HepG2 (cell line): ENCODE measurements around the gene MTX1. TPM values are rescaled to one million over a fixed set of nuclear protein-coding genes. Genes with fewer than 3 reads are reported as not detected.

ENCODE experiments used
- ATF5 ChIP-seq: sonication (generic); formaldehyde crosslinking; IDR thresholded peaks from 2 replicates; pipeline ENCODE4 v1.4.0; 2020; ENCODE audit warnings: mild to moderate bottlenecking, low read depth, missing genetic modification reagents
- CENPT ChIP-seq: sonication (generic); formaldehyde crosslinking; IDR thresholded peaks from 2 replicates; pipeline ENCODE4 v1.8.0; 2022; ENCODE audit warnings: low read depth, mild to moderate bottlenecking, moderate library complexity, missing genetic modification reagents
- GABPA ChIP-seq, 2 experiments: IDR thresholded peaks; 2 replicates each; pipeline ENCODE4 v1.6.1; 2011 to 2016; ENCODE audit warnings: low read depth in 2 of 2, low read length in 1 of 2, missing biosample characterization in 1 of 2, missing genetic modification characterization in 1 of 2
- HDAC2 ChIP-seq: sonication (generic); formaldehyde crosslinking; IDR thresholded peaks from 2 replicates; pipeline ENCODE4 v1.4.0; 2020; ENCODE audit warnings: missing genetic modification reagents
- IKZF1 ChIP-seq: fragments of 450-650 bp; IDR thresholded peaks from 2 replicates; pipeline ENCODE4 v1.7.1; 2016
- NFATC3 ChIP-seq: sonication (generic); formaldehyde crosslinking; IDR thresholded peaks from 2 replicates; pipeline ENCODE4 v1.5.1; 2020; ENCODE audit warnings: mild to moderate bottlenecking, missing genetic modification reagents
- SAP130 ChIP-seq: IDR thresholded peaks from 2 replicates; pipeline ENCODE4 v1.6.1; 2016; ENCODE audit warnings: low read depth
- TIGD3 ChIP-seq: sonication (generic); formaldehyde crosslinking; IDR thresholded peaks from 2 replicates; pipeline ENCODE4 v1.5.1; 2020; ENCODE audit warnings: mild to moderate bottlenecking, missing genetic modification reagents, borderline replicate concordance
- TP53 ChIP-seq: sonication (generic); formaldehyde crosslinking; conservative IDR thresholded peaks from 2 replicates; pipeline ENCODE4 v1.4.0; 2020; ENCODE audit warnings: missing genetic modification reagents
- ZFP36 ChIP-seq: fragments of 150-350 bp; IDR thresholded peaks from 2 replicates; pipeline ENCODE4 v1.6.1; 2018; ENCODE audit warnings: borderline replicate concordance, low read length, low read depth; ENCODE audit not compliant: partially characterized antibody
- ZHX2 ChIP-seq, 2 experiments: sonication (generic) in 1 of 2; formaldehyde crosslinking in 1 of 2; IDR thresholded peaks; 2 replicates each; pipeline versions ENCODE4 v1.6.1 to v1.9.0; 2014 to 2022; ENCODE audit warnings: antibody characterized with exemption in 1 of 2, borderline replicate concordance in 1 of 2, inconsistent platforms in 1 of 2, low read depth in 1 of 2, missing genetic modification reagents in 1 of 2
- ZNF12 ChIP-seq: sonication (generic); formaldehyde crosslinking; IDR thresholded peaks from 2 replicates; pipeline ENCODE4 v1.5.0; 2020; ENCODE audit warnings: missing genetic modification reagents
- ZNF432 ChIP-seq: sonication (generic); formaldehyde crosslinking; IDR thresholded peaks from 2 replicates; pipeline ENCODE4 v1.5.0; 2020; ENCODE audit warnings: missing genetic modification reagents, mild to moderate bottlenecking, borderline replicate concordance
- ZNF576 ChIP-seq: sonication (generic); formaldehyde crosslinking; IDR thresholded peaks from 2 replicates; pipeline ENCODE4 v1.4.0; 2020; ENCODE audit warnings: mild to moderate bottlenecking, missing genetic modification reagents
- ZNF768 ChIP-seq: sonication (generic); formaldehyde crosslinking; IDR thresholded peaks from 2 replicates; pipeline ENCODE4 v1.4.0; 2020; ENCODE audit warnings: missing genetic modification reagents
- ZNF891 ChIP-seq: sonication (generic); formaldehyde crosslinking; IDR thresholded peaks from 2 replicates; pipeline ENCODE4 v1.5.0; 2020; ENCODE audit warnings: mild to moderate bottlenecking, missing genetic modification reagents
- ZSCAN25 ChIP-seq: sonication (generic); formaldehyde crosslinking; IDR thresholded peaks from 2 replicates; pipeline ENCODE4 v1.8.0; 2022; ENCODE audit warnings: mild to moderate bottlenecking, missing genetic modification reagents
- polyA plus RNA-seq, 8 experiments: library from polyadenylated mRNA; depleted of rRNA in 3 of 8; stranded (reverse) in 7 of 8; unstranded in 1 of 8; fragments of >200 nt; fragmentation: Illumina TruSeq in 4 of 8; extraction: Trizol in 4 of 8; gene quantifications; 2 replicates each; pipeline versions ENCODE4 v1.2.1 to v1.2.3, GENCODE V29; 2011 to 2016; ENCODE audit warnings: low read depth in 4 of 8, missing spikeins in 1 of 8, mixed read lengths in 1 of 8; ENCODE audit not compliant: insufficient read depth in 1 of 8
- total RNA-seq, 5 experiments: library from RNA; depleted of rRNA; stranded (reverse); fragments of >200 nt; fragmentation: Illumina TruSeq; extraction: Trizol; gene quantifications; 2 replicates each; pipeline ENCODE4 v1.2.3, GENCODE V29; 2016; ENCODE audit warnings: low read depth in 1 of 5
- TF ChIP-seq, protein P1 (sequence below): sonication (generic); formaldehyde crosslinking; IDR thresholded peaks from 2 replicates; pipeline ENCODE4 v1.5.0; 2020; ENCODE audit warnings: mild to moderate bottlenecking, missing genetic modification reagents, moderate library complexity

MTX1 gene
- total and polyA plus RNA-seq, 2 of the 13 experiments (the other 11 are each of a cell fraction or from before 2014, with no cell fraction given): 64.5 to 72.6 TPM

- no peak for TF ChIP-seq ZHX2 (IDR thresholded peaks at IDR 0.05; ENCODE audit: low read depth)
- TF ChIP-seq ZHX2 (CRISPR knock-in tag; IDR thresholded peaks at IDR 0.05; ENCODE audit: borderline replicate concordance): no peak
- TF ChIP-seq SAP130 (CRISPR knock-in tag): peak; percentile 65
- TF ChIP-seq NFATC3: no peak
- TF ChIP-seq ZNF891 (CRISPR knock-in tag): 0 out of 2 replicates have a peak, but pooled peaks have one; percentile 32
- no peak for TF ChIP-seq ATF5 (CRISPR knock-in tag)
- no peak for TF ChIP-seq ZNF432
- TF ChIP-seq TP53: no peak
- TF ChIP-seq ZNF576 (CRISPR knock-in tag): no peak
- TF ChIP-seq, protein P1, sequence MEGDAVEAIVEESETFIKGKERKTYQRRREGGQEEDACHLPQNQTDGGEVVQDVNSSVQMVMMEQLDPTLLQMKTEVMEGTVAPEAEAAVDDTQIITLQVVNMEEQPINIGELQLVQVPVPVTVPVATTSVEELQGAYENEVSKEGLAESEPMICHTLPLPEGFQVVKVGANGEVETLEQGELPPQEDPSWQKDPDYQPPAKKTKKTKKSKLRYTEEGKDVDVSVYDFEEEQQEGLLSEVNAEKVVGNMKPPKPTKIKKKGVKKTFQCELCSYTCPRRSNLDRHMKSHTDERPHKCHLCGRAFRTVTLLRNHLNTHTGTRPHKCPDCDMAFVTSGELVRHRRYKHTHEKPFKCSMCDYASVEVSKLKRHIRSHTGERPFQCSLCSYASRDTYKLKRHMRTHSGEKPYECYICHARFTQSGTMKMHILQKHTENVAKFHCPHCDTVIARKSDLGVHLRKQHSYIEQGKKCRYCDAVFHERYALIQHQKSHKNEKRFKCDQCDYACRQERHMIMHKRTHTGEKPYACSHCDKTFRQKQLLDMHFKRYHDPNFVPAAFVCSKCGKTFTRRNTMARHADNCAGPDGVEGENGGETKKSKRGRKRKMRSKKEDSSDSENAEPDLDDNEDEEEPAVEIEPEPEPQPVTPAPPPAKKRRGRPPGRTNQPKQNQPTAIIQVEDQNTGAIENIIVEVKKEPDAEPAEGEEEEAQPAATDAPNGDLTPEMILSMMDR (CRISPR knock-in tag): peak; percentile 95
- no peak for TF ChIP-seq ZNF768 (CRISPR knock-in tag)
- TF ChIP-seq HDAC2 (CRISPR knock-in tag): 0 out of 2 replicates have a peak, but pooled peaks have one; percentile 36
- no peak for TF ChIP-seq IKZF1
- no peak for TF ChIP-seq TIGD3
- TF ChIP-seq GABPA (IDR thresholded peaks at IDR 0.05; ENCODE audit: low read depth, low read length): no peak
- no peak for TF ChIP-seq GABPA (CRISPR knock-in tag; IDR thresholded peaks at IDR 0.05; ENCODE audit: low read depth)
- TF ChIP-seq ZNF12: no peak
- no peak for TF ChIP-seq ZFP36
- peak; percentile 81; the same call in 1 of the 2 replicates for TF ChIP-seq ZSCAN25 (CRISPR knock-in tag)
- no peak for TF ChIP-seq CENPT (CRISPR knock-in tag)
These were observed 41.1 kb upstream of the MTX1 start (continued) for GRCh38 chr1:155167166-155168104.
